SKM-1 treated with dmso at 0.1 percent for 144 hours (cell line): ENCODE results near the gene CMBL.

Experiments
- DNase-seq: peaks from one replicate; lab custom pipeline; 2025; ENCODE audit not compliant: unreplicated experiment; lab: John Stamatoyannopoulos, UW

Gene CMBL

DNA sequence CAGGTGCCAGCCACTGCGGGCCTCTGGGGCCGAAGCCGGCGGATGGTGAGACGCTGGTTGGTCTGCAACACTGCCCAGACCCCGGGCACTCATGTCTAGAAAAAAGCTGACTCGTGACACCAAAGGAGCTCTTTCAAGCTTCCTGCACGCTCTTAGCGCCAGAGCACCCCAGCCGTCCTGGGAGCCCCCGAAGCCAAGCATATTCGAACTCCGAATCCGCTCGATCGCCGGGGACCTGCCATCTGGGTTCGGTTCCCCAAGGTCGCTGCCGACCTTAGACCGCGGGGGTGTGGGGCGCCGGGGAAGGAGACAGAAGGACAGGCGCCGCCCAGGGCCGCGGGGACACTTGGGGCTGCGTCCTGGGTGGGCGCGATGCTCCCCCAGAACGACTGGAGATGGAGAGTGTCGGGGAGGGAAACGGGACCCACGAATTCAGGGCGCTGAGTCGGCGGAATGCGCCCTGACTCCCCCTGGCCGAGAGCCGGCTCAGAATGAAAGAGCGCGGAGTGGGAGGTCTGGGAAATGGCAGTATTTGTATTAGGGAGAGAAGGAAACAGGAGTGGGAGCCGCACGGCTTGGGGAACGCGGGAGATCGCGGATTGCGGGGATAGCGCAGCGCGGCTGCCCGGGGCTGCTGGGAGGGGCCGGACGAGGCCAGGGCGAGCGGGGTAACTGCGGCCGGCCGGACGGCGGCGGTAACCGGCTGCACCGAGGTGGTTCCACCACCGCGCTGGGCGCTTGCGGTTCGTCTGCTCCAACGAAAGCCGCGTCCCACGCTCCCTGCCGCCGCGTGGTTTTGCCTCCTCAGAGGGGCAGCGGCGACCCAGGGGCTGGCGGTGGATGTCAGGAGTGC, 25.7 kb upstream of the CMBL start:
- DNase-seq: no peak

DNA sequence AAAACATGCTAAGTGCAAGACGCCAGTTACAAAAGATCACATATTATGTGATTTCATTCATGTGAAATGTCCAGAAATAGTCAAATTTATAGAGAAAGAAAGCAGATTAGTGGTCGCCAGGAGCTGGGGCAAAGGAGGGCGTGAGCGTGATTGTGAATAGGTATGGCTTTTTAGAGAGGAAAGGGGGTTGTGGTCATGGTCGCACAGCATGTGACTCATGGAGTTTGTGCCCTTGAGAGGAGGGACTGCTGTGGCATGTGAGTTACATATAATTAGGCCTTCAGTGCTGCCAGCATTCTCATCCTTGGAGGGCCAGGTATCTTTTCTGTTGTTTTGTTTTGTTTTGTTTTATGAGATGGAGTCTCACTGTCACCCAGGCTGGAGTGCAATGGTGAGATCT, 24.6 kb upstream of the CMBL start:
- DNase-seq: no peak

DNA sequence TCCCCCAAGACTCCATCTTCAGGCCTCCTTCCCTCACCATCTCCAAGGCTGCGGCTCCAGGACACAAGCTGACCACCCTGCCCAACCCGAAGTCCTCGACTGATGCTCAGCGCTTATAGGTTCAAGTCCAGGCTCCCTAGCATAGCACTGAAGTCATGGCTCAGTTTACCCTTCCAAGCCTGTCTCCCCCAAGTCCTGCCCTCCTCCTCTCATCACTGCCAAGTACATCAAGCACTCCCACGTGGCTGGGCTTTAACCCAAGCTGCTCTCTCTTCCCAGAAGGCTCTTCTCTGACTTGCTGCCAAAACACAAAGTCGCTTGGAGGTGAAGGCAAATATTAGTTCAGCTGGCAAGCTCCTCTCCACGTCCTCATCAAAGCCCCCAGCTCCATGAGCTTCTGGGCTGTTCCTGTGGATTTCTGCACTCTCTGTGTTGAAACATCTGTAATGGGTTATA, 23.7 kb upstream of the CMBL start:
- no peak for DNase-seq

DNA sequence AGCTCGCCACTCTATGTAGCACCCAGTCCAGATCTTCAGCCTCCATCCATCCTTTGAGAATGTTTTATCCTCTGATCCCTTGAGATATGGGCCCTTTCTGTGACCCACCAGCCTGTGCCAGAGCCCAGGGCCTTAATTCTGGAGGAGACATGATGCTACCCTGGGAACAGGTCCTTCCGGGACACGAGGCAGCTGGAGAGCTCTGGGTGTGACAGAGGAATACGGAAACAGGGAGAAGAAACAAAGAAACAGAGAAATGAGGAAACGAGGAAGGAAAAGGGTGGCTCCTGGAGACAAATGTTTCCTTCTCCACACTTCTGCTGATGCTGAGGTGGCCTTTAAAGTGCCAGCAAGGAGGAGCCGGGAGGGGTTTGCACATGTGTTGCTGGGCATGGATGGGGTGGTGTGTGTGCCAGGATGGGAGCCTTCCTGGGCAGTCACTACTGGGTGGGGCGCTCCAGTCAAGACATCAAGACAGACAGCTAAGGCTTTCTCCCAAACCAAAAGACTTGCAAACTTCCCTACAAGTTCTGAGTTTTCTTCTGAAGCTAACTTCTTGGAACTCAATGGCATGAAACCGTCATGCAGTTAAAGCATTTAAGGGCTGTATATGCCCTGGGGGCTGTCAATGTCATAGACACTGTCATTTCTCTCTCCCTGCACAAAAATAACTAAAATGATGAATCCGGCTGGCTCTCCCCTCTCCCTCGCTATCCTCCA, 23.0 kb upstream of the CMBL start:
- DNase-seq: no peak

DNA sequence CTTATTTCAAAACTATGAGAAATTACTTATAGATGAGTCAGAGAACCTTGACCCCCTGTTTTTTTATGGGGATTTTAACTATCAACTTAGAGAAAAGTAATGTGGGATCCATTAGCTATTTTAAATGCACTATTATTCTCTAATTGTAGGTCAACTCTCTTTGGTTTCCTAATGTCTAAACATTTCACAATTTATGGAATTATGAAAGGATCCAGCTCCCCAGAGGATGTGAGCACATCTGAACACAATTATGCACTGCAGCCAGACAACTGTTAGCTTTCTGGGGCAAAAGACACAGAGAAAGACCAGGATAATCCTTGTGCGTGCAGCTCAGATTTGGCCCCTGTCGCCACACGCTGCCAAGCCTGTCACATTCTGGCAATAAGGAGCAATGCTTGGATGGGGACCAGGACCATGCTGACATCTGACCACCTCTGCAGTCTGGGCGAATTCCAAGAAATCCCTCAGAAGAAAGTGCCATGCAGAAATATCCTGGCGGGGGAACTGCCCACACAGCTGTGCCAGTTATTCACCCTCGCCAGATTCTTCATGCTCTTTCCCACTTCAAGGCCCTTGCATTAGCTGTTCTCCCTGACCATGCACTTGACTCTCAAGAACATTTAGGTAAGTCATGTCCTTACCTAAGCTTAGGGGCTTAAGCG, 22.2 kb upstream of the CMBL start:
- no peak for DNase-seq

DNA sequence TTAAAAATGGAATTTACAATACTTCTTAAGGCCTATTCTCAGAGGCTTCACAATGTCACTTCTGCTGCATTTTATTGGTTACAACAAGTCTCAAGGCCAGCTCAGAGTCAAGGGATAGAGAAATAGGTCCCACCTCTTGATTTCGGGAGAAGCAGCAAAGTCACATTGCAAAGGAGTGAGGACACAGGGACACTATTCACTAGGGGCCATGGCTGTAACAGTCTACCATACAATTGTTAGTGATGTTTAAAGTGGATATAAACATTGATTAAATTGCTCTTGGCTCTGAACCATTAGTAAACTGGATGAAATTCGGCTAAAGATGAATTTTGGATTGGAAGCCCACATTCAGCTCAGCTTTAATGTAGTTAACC, 21.7 kb upstream of the CMBL start:
- DNase-seq: no peak

DNA sequence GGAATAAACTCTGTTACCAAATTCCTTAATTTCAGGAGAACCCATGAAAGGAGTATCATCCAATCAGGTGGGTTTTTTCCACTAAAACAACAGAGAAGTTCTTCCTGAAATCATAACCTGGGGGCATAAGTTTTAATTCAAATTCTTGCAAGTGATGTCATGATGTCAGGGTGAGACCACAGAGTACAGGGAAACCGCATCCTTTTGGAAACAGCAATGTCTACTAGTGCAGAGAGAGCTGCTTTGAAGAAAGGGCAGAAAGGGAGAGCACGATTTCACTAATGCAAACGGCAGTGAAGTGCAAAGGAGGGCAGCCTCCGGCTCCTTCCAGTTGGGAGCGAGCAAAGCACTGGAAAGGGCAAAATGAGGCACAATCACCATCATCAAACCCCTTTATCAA, 20.6 kb upstream of the CMBL start:
- DNase-seq: no peak

DNA sequence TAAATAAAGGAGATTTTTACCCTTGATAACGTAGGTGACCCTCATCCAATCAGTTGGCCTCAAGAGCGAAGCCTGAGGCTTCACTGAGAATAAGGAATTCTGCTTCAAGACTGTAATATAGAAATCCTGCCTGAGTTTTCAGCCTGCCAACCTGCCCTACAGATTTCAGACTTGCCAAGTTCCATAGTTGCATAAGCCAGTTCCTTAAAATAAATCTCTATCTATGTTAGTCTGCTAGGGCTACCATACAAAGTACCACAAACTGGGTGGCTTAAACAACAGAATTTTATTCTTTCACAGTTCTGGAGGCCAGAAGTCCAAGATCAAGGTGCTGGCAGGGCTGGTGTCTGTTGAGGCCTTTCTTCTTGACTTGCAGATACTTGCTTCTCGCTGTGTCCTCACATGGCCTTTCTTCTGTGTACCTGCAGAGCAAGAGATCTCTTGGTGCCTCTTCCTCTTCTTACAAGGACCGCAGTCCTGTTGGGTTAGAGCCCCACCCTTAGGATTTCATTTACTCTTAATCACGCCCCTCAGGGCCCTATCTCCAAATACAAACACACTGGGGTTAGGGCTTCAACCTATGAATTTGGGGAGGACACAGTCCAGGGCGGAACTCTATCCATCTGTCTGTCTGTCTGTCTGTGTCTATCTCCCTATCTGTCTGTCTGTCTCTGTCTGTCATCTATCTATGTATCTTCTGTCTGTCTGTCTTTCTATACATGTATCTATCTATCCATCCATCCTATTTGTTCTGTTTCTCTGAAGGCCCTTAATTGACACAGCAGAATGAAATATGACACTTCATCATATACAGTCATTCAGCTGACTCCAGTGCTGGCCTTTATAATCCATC, 17.0 kb upstream of the CMBL start:
- peak; percentile 61 for DNase-seq

DNA sequence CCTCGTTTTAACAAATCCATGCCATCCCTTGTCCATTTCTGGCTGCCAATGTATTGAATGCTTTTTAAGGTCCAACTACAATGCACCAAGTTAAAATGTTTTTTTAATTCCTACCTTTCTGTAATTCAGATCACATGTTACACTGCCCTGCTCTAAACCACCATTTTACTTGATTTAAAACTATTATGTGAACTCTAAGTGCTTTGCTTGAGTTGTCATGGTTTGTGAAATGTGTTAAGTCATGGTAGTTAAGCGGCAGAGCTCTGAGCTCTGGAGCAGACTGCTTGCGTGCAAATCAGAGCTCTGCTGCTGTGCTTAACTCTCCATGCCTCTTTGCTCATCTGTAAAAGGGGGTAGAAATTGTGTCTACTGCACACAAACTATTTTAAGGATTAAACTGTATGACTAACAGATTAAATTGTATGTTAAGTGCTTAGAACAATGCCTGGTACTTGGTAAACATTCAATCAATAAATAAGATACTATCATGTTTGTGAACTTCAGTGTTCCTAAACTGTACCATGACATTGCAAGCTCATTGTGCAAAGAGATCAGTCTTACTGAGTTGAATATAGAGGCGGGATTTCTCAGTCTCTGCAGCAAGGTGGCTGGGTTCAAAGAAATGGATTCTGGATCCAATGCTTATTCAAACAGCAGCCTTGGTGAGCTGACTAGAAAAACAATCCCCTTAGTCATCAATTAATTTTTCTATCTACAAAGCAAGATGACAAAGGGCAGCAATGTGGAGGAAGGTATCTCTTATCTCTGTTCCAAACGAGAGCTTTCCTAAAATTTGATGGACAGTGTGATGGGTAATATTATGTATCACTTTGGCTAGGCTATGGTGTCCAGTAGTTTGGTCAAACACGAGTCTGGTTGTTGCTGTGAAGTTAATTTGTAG, 16.1 kb upstream of the CMBL start:
- no peak for DNase-seq

DNA sequence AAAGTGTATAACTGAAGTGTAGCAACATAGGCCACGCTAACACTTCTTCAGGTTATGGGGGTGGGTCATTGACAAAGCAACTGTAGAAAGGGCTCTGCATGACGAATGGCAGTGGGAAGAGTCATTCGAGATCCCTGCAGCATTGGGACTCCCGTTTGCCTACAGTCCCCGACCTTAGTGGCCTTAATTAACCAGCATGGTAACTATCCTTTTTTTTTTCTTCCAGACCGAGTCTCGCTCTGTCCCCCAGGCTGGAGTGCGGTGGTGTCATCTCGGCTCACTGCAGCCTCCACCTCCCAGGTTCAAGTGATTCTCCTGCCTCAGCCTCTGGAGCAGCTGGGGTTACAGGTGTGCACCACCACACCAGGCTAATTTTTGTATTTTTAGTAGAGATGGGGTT, 14.2 kb upstream of the CMBL start:
- DNase-seq: no peak

DNA sequence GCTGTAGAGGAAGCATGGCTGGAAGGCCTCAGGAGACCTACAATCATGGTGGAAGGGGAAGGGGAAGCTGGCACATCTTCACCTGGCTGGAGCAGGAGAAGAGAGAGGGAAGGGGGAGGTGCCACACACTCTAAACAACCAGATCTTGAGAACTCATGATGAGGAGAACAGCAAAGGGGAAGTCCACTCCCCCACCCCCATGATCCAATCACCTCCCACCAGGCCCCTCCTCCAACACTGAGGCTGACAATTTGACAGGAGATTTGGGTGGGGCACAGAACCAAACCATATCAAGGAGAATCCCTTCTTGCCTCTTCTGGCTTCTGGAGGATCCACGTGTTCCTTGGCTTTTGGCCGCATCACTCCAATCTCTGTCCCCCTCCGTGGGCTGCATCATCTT, 13.1 kb upstream of the CMBL start:
- no peak for DNase-seq

DNA sequence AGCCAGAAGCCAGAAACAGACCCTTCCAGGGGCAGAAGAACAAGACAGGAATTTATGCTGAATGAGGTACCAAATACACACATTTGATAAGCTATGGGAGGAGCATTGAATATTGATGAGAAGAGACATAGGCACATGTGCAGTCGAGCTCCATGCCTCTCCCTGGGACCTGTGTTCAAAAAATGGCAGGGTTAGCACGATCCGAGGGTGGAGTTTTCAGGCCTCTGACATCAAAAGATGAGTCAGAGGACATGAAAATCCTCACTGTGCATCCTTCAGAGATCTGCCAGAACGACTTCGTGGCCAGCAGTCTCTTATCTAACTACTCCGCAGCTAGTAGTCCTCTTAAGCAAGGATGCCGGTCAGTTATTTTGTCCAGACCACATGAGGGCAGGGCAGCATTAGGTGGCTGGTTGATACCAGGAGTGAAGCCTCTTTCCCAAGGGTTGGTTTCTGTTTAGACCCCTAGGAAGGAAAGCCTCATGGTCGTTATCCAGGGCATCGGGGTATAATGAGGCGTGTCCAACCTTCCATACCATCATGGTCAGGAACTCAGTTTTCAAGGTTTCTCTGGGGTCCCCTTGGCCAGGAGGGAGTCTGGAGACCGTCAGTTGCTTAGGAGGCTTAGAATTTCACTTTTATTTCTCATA, 11.6 kb upstream of the CMBL start:
- no peak for DNase-seq

DNA sequence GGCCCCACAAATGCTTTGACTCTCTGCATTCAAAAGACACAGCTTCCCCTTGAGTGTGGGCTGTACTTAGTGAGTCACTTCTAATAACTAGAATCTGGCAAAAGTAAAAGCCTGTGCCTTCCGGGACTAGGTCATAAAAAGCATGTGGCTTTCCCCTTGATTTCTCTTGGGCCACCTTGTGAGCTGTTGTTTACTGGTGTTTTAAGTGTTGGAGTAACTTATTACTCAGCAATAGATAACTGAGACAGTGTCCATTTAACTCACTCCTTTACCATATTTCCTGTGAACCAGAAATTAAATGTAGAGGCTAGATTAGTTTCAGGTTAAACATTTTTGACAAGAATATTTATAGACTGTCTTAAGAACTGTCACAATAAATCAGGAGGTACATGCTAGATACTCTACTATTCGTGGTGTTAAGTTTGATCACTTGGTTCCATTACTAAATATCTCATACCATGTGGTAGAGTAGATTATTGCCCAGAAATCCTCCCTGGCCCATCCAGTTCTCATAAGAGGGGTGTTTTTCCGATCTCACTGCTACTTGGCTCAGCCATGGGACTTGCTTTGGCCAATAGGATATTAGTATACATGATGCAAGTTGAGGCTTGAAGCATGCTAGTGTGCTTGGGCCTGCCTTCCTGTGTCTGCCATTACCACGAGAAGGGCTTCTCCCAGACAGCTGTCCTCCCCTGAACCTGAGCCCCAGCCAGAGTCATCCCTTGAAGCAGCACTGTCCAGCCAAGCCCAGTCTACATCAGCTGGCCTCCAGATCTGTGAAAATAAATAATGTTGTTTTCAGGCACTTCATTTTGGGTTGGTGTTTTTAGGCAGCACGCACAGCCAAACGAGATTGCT, 10.4 kb upstream of the CMBL start:
- DNase-seq: no peak

DNA sequence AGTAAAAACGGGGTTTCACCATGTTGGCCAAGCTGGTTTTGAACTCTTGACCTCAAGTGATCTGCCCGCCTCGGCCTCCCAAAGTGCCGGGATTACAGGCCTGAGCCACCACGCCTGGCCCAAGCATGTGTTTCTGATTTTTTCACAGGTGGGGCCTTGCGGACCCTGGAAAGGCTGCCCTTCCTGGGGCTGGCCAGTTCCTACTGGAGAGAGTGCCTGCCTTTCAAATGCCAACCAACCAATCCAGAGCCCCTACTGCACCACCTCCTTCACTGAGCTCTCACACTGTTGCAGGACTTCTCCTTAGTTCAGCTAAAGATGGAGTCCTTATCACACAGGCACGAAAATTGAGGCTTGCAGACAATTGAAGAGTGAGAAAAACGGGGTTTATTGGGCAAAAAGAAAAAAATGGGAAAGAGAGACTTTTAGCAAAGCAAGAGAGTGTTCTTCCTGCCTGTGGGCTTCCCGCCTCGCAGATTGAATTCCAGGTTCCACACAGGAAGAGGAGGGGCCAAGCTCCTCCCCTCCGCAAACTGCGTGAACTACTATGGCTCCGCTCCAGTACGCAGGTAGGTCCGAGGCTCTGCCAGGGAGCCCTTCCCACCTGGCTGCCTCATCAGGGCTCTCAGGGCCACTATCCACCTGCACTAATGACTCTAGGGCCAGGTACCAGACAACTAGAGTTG, 8.3 kb upstream of the CMBL start:
- DNase-seq: no peak

DNA sequence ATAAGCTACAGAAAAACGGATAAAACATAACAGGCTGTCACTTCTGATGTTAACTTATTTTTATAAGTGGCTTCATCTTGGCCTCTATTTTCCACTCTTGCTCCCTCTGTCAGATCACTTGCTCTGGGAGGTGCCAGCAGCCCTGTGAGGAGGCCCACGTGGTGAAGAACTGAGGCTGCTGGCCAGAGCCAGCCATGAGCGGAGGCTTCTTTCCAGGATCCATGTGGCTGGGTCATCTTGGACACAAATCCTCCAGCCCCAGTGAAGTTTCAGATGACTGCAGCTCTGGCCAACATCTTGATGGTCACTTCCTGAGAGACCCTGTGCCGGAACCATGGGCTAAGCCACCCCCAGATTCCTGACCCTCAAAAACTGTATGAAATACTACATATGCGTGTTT, 7.5 kb upstream of the CMBL start:
- no peak for DNase-seq

DNA sequence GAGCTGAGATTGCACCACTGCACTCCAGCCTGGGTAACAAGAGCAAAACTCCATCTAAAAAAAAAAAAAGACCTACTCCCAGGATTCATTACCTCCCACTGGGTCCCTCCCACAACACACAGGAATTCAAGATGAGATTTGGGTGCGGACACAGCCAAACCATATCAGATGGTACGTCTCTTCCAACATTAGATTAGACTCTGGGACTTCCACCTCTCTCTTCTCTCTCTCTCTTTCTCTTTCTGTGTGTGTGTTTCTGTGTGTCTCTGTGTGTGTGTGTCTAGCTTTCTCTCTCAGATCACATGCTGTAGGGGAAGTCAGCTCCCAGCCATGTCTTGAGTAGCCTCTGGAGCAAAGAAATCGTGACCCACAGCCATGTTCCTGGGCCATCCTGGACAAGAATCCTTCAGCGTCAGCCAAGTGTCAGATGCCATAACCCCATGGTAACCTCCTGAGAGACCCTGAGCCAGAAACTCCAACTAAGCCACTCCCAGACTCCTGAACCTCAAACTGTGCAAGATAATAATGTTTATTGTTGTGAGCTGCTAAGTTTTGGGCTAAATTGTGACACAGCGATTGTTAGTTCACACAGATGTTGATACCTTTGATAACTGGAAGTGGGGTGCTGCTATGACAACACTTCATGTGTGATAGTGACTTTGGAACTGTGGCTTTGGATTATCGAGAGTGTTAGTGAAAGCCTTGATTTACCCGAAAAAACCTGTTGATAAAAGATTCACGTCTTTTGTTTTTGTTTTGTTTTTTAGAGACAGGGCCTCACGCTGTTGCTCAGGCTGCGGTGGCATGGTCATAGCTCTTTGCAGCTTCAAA, 4.1 kb upstream of the CMBL start:
- no peak for DNase-seq
